Small intestine (tissue), 7 donors: Measurements from ENCODE around the gene BPGM. TPM values are rescaled to one million over a fixed set of nuclear protein-coding genes. Genes with fewer than 3 reads are reported as not detected.
"Not testable (repeated sequence)": the region's sequence is repeated elsewhere in the genome, so short reads cannot be mapped to it uniquely, and the experiment has no call there.

Experiments
- DNase-seq, 2 donors: peaks; one replicate each; pipeline versions ENCODE4 v3.0.0 to v3.0.0-alpha.2; 2013
- FAIRE-seq: peaks from 2 replicates; lab custom pipeline; 2012; peaks lifted over from hg19 to GRCh38; lab: Jason Lieb, UNC
- H3K27ac ChIP-seq, 3 donors: one replicate each; pipeline ENCODE4 v1.5.1; 2013; ENCODE audit warnings: low read length in 2 of 3, mild to moderate bottlenecking in 2 of 3, control low read depth in 1 of 3, inconsistent platforms in 1 of 3, low read depth in 1 of 3, moderate library complexity in 1 of 3
- H3K27me3 ChIP-seq, 3 donors: one replicate each; pipeline ENCODE4 v1.6.1; 2013; ENCODE audit warnings: low read length in 3 of 3, inconsistent platforms in 1 of 3; ENCODE audit not compliant: control insufficient read depth in 3 of 3, insufficient read depth in 3 of 3
- H3K36me3 ChIP-seq, 3 donors: one replicate each; pipeline ENCODE4 v1.6.1; 2013; ENCODE audit warnings: low read length in 3 of 3, inconsistent platforms in 1 of 3, low read depth in 1 of 3, mild to moderate bottlenecking in 1 of 3, moderate library complexity in 1 of 3; ENCODE audit not compliant: control insufficient read depth in 3 of 3, insufficient read depth in 2 of 3
- H3K4me1 ChIP-seq, 3 donors: one replicate each; pipeline ENCODE4 v1.6.1; 2013; ENCODE audit warnings: low read length in 2 of 3, inconsistent platforms in 1 of 3, low read depth in 1 of 3, mild to moderate bottlenecking in 1 of 3, moderate library complexity in 1 of 3; ENCODE audit not compliant: control insufficient read depth in 3 of 3, insufficient read depth in 2 of 3
- H3K4me3 ChIP-seq, 3 donors: one replicate each; pipeline ENCODE4 v1.5.1; 2013; ENCODE audit warnings: low read length in 3 of 3, control low read depth in 1 of 3, inconsistent platforms in 1 of 3, low read depth in 1 of 3, mild to moderate bottlenecking in 1 of 3, moderate library complexity in 1 of 3
- H3K9me3 ChIP-seq, 2 donors: one replicate each; pipeline ENCODE4 v1.6.1; 2013; ENCODE audit warnings: low read depth in 1 of 2, low read length in 1 of 2; ENCODE audit not compliant: control insufficient read depth in 2 of 2, insufficient read depth in 1 of 2
- WGBS, 3 donors: extraction: QIAGEN DNeasy Blood & Tissue Kit; methylation state at CpG; one replicate each; pipeline ENCODE4 v1.1.7; 2013; 5-methylcytosine and 5-hydroxymethylcytosine counted together
- polyA plus RNA-seq, 4 donors: library from polyadenylated mRNA; stranded (reverse) in 3 of 4; unstranded in 1 of 4; fragments of 200-250 nt in 3 of 4; fragments of 120-200 nt in 1 of 4; gene quantifications; one replicate each; pipeline versions ENCODE4 v1.2.1 to v1.2.3, GENCODE V29; 2013
- donor health status: healthy with polysubstance abuse.
- donor health status: control.
- donor health status: control.
- donor health status: Bipolar disorder and iron deficiency.
- donor health status: healthy.

BPGM gene
- polyA plus RNA-seq, 4 donors: 9.9 to 15.4 (median 12.0) TPM

- no peaks in the 10 kb centered on the region for H3K9me3 ChIP-seq
- no peaks in the 10 kb centered on the region for H3K27me3 ChIP-seq
- no peak overlapping the region for H3K27ac ChIP-seq
- H3K4me3 ChIP-seq: no peak overlapping the region
- no peaks in the 10 kb centered on the region for H3K36me3 ChIP-seq
- no peaks in the 10 kb centered on the region for H3K4me1 ChIP-seq
- DNase-seq (no peak), FAIRE-seq (no peak)
- 47 to 58% (median 47%) methylated on average over 7 of the region's 7 CpGs for WGBS, 3 donors
These were observed 8.5 kb upstream of the BPGM start for GRCh38 chr7:134637934-134638719.

GRCh38 chr7:134639061-134639460 lies 7.6 kb upstream of the BPGM start:
- no peaks in the 10 kb centered on the region for H3K36me3 ChIP-seq
- DNase-seq (no peak), FAIRE-seq (no peak)
- no peaks in the 10 kb centered on the region for H3K4me1 ChIP-seq
- WGBS, 3 donors: 80 to 87% (median 83%) methylated on average over 3 of the region's 3 CpGs
- H3K27me3 ChIP-seq: no peaks in the 10 kb centered on the region
- H3K27ac ChIP-seq: no peak overlapping the region
- H3K4me3 ChIP-seq: peak overlapping the region in 1 of 3 donors; percentile 29
- H3K9me3 ChIP-seq: no peaks in the 10 kb centered on the region

- H3K4me1 ChIP-seq: no peaks in the 10 kb centered on the region
- no peaks in the 10 kb centered on the region for H3K9me3 ChIP-seq
- H3K36me3 ChIP-seq: no peaks in the 10 kb centered on the region
- no peaks in the 10 kb centered on the region for H3K27me3 ChIP-seq
- H3K4me3 ChIP-seq: no peak overlapping the region
- FAIRE-seq (no peak), DNase-seq (no peak)
- no peak overlapping the region for H3K27ac ChIP-seq
- 78 to 91% (median 84%) methylated on average over 4 of the region's 4 CpGs for WGBS, 3 donors
These were observed 6.9 kb upstream of the BPGM start for GRCh38 chr7:134639683-134640279.

GRCh38 chr7:134640842-134641715 lies 5.6 kb upstream of the BPGM start:
- Histone ChIP-seq H3K27me3 (no peaks in the 10 kb centered on the region), H3K36me3 (no peaks in the 10 kb centered on the region), H3K4me3 (no peak overlapping the region), H3K27ac (no peak overlapping the region), H3K9me3 (no peaks in the 10 kb centered on the region), H3K4me1 (peaks cover 0 to 9% (median 0%) of the 10 kb centered on the region in 3 donors)
- DNase-seq (no peak), FAIRE-seq (no peak)
- 74 to 88% (median 86%) methylated on average over 3 of the region's 3 CpGs for WGBS, 3 donors

- H3K9me3 ChIP-seq, FAIRE-seq, H3K27ac ChIP-seq, DNase-seq, H3K27me3 ChIP-seq, H3K4me3 ChIP-seq, H3K4me1 ChIP-seq, H3K36me3 ChIP-seq: not testable (repeated sequence)
- WGBS, 3 donors: 88 to 93% (median 89%) methylated on average over 4 of the region's 4 CpGs
These were observed 4.7 kb upstream of the BPGM start for GRCh38 chr7:134641981-134642380.

GRCh38 chr7:134643131-134643530 lies 3.5 kb upstream of the BPGM start:
- WGBS, 3 donors: 47 to 96% (median 88%) methylated on average over 1 of the region's 1 CpG
- Histone ChIP-seq H3K27ac (no peak overlapping the region), H3K4me1 (peaks cover 0 to 9% (median 0%) of the 10 kb centered on the region in 3 donors), H3K27me3 (no peaks in the 10 kb centered on the region), H3K36me3 (no peaks in the 10 kb centered on the region), H3K9me3 (no peaks in the 10 kb centered on the region), H3K4me3 (no peak overlapping the region)
- FAIRE-seq (no peak), DNase-seq (no peak)

- H3K27ac ChIP-seq: peak overlapping the region in 2 of 3 donors; percentile 53 to 85
- H3K4me3 ChIP-seq: peak overlapping the region in 2 of 3 donors; percentile 63 to 68
- no peak for FAIRE-seq
- peaks cover 0 to 9% (median 0%) of the 10 kb centered on the region in 3 donors for H3K4me1 ChIP-seq
- H3K36me3 ChIP-seq: no peaks in the 10 kb centered on the region
- H3K9me3 ChIP-seq: no peaks in the 10 kb centered on the region
- 17 to 53% (median 30%) methylated on average over 5 of the region's 5 CpGs for WGBS, 3 donors
- DNase-seq: peak; percentile 30 to 48
- no peaks in the 10 kb centered on the region for H3K27me3 ChIP-seq
These were observed 1.2 kb upstream of the BPGM start for GRCh38 chr7:134645478-134645877.

- Histone ChIP-seq H3K9me3 (no peaks in the 10 kb centered on the region), H3K27me3 (no peaks in the 10 kb centered on the region), H3K36me3 (no peaks in the 10 kb centered on the region), H3K4me3 (peak overlapping the region; percentile 51 to 68 (median 63)), H3K4me1 (peaks cover 0 to 9% (median 0%) of the 10 kb centered on the region in 3 donors), H3K27ac (peak overlapping the region; percentile 38 to 85 (median 53))
- WGBS, 3 donors: 1 to 2% (median 1%) methylated on average over 8 of the region's 8 CpGs
- DNase-seq (peak; percentile 18 to 36), FAIRE-seq (no peak)
These were observed 718 bp upstream of the BPGM start for GRCh38 chr7:134645935-134646334.
